GM08714 (cell line): ENCODE data around the gene NGDN.
"Not testable (repeated sequence)": the region's sequence is repeated elsewhere in the genome, so short reads cannot be mapped to it uniquely, and the experiment has no call there.

Source experiments
- H3K4me3 ChIP-seq: fragments of 200-500 bp; sonication (Bioruptor generic); 2 replicates; pipeline ENCODE4 v1.5.1; 2014; ENCODE audit warnings: mild to moderate bottlenecking, low read length, inconsistent platforms
- ZNF274 ChIP-seq: IDR thresholded peaks from 2 replicates; pipeline ENCODE4 v1.6.1; 2012; ENCODE audit warnings: mild to moderate bottlenecking, low read depth, low read length

The NGDN gene

GRCh38 chr14:23469127-23469905 is at the start of gene NGDN:
Gene NGDN, plus strand, starts transcription at chr14:23469703. Its CDS starts 13 bp downstream, at chr14:23469716.
- H3K4me3 ChIP-seq = peak within 1 kb of the TSS; percentile 99
- no peak for TF ChIP-seq ZNF274

GRCh38 chr14:23421594-23421993 is 47.9 kb upstream of the NGDN start:
- no peak for TF ChIP-seq ZNF274
- H3K4me3 ChIP-seq = no peak overlapping the region

DNA sequence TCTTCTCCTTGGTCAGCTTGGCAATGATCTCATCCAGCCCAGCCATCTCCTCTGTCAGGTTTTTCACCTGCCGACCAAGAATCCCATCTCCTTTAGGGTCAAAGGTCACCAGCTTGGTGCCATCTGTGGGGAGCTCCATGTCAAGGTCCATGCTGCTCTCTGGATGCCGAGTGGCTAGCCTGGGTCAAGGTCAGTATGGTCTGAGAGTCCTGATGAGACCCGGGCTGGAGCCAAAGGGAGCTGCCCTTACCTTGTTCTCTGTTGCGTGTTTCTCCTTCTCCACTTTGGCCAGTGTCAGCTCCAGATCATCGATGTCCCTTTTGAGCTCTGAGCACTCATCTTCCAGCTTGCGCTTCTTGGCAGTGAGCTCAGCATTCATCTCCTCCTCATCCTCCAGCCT is 45.8 kb upstream of the NGDN start:
- TF ChIP-seq ZNF274 = no peak
- no peak overlapping the region for H3K4me3 ChIP-seq

DNA sequence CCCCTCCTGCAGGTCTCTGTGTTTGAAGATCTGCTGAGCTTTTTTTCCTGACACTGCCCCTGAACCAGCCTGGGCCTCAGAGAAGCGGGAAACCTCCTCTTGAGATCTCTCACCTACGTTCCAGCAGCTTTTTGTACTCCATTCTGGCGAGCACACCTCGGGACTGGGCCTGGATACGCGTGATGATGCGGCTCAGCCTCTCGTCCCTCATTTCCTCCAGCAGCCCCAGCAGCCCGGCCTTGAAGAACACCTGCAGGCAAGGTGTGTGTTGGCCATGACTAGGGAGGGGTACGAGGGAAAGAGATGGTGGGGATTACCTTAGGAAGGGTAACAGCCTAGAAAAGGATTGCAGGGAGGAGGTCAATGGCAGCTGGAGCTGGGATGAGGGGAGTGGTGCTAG is 44.3 kb upstream of the NGDN start:
- no peak for TF ChIP-seq ZNF274
- H3K4me3 ChIP-seq = no peak overlapping the region

DNA sequence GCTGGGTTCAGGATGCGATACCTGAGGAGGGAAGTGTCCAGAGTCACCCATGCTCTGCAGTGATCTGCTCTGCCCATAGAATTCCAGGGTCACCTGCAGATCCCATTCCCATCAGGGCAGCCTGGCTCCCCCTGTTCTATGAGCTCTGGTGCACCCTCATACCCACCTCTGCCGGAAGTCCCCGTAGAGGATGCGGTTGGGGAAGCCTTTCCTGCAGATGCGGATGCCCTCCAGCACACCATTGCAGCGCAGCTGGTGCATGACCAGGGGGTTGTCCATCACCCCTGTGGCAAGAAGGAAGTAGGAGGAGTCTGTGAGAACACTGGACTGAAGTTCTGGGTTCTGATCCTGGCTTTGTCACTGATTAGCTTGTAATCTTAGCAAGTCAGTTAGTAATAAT is 43.7 kb upstream of the NGDN start:
- not testable (repeated sequence) for H3K4me3 ChIP-seq

DNA sequence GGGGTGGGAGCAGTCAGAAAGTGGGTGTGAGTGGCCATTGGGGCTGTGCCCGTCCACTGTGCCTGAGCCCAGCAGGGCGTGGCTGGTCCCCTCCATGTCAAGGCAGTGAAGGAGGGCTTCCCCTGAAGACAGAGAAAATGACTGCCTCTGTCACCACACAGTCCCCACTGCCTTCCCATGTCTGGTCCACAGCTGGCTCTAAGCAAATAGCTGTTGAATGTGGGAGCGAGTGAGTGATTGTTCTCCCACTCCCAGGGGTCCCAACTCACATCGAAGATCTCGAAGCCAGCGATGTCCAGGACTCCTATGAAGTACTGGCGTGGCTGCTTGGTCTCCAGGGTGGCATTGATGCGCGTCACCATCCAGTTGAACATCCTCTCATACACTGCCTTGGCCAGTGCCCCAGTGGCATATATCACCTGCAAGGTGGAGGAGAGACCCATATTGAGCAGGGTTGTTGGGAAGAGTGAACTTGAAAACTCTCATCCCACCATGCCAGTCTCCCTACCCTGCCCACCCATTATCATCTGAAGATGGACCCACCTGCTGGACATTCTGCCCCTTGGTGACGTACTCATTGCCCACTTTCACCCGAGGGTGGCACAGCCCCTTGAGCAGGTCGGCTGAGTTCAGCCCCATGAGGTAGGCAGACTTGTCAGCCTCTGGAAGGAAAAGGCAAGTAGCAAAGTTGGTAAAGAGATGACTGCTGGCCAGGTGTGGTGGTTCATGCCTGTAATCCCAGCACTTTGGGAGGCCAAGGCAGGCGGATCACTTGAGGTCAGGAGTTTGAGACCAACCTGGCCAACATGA is 40.6 kb upstream of the NGDN start:
- H3K4me3 ChIP-seq = no peak overlapping the region
- no peak for TF ChIP-seq ZNF274

GRCh38 chr14:23430016-23430722 is 39.3 kb upstream of the NGDN start:
- no peak for TF ChIP-seq ZNF274
- H3K4me3 ChIP-seq = no peak overlapping the region

DNA sequence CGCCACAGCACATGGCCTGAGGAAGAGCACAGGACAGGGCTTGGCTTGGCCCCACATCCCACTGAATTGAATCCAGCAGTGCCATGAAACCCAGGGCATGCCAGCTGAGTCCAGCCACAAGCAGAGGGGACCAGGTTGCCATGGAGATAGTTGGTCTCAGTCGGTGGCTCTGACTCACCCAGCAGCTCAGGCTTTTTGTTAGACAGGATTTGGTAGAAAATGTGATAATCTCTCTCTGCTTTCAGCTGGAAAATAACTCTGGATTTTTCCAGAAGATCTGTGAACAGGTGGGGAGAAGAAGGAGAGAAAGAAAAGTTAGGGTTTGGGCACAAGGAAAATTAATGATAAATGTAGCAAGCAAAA is 38.8 kb upstream of the NGDN start:
- no peak overlapping the region for H3K4me3 ChIP-seq
- no peak for TF ChIP-seq ZNF274

DNA sequence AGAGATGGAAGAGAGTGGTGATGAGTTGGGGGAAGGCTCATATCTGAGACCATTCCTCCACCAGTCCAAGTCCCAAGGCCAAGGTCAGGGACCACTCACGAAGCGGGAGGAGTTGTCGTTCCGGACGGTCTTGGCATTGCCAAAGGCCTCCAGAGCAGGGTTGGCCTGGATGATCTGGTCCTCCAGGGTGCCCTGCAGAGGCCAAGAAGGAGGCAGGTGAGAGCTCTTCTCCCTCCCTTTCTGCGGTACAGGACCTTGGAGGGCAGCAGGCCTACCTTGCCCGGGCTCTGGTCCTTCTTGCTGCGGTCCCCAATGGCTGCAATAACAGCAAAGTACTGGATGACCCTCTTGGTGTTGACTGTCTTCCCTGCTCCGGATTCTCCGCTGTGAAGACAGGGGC is 38.0 kb upstream of the NGDN start:
- TF ChIP-seq ZNF274 = no peak
- H3K4me3 ChIP-seq = no peak overlapping the region

DNA sequence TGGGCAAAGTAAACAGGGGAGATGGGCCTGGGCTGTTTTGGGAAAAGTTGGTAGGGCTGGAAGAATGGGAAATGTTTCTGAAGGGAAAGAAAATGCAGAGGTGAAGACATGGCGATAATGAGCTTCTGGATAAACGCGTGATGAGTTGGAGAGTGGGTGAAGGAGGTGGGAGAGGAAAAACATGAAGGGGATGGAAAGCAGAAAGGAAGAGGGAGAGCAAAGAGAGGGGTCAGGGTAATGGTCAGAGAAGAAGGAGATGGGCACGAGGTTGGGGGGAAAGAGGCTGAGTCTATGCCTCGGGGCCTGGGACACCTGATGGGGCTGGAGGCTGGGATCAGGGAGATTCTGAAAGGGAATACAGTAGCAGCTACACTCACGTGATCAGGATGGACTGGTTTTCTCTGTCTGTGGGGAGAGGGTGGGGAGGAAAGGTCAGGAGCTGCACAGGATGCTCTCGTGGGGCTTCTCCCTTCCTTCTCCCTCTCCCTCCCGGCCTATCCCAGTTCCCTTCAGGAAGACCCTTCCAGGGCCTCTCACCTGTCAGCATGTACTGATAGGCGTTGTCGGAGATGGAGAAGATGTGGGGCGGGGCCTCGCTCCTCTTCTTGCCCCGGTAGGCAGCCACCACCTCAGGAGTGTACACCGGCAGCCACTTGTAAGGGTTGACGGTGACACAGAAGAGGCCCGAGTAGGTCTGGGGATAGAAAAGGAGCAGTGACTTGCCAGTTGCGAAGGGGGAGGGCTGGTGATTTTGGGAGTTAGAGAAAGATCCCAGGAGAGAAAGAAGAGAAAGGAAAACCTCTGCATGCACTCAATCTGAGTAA is 37.2 kb upstream of the NGDN start:
- no peak overlapping the region for H3K4me3 ChIP-seq
- TF ChIP-seq ZNF274 = no peak

DNA sequence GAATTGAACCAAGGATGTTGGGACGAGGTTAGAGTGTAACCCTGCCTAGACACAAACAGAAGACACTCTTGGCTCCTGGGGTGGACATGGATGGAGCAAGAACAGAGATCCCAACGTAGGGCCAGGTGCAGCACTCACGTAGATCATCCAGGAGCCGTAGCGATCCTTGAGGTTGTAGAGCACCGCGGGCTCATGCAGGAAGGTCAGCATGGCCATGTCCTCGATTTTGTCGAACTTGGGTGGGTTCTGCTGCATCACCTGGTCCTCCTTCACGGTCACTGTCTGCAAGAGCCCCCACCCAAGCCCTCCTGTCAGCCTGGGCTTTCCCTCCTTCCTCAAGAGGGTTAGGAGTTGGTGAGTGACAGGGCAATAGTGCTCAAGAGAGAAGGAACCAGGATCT is 36.6 kb upstream of the NGDN start:
- no peak overlapping the region for H3K4me3 ChIP-seq
- no peak for TF ChIP-seq ZNF274

GRCh38 chr14:23433457-23433856 is 36.0 kb upstream of the NGDN start:
- TF ChIP-seq ZNF274 = no peak
- no peak overlapping the region for H3K4me3 ChIP-seq

DNA sequence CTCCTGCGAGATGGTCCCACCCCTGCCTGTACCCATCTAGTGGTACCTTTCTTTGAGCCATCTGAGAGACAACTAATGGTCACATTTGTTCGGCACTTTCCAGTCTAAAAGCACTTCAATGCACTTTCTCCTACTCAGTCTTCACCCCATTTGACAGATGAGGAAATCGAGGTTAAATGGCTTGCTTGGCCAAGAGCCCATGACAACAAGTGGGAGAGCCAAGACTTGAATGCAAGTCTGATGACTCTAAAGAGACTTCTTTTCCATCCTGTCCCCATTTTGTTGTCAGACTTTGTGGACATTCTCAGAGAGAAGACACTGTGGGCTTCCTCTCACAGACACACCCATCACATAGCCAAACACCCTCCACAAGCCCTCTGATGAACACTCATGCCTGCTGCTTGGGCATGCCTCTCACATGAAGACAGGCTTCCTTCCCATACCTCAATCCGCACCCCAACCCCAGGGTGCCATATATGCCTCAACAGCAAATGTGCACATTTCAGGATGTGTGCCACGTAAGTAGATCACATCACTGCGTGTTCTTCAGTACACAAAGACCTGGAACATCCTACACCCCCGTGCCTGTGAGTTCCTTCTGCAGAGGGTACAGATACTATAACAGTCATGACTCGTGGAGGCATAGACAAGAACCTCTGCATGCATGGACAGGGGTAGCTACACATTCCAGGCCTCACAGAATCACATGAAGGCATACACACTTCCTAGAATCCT is 34.8 kb upstream of the NGDN start:
- no peak for TF ChIP-seq ZNF274
- H3K4me3 ChIP-seq = no peak overlapping the region
